Measurements from ENCODE around the gene ARSK.

ARSK gene

DNA sequence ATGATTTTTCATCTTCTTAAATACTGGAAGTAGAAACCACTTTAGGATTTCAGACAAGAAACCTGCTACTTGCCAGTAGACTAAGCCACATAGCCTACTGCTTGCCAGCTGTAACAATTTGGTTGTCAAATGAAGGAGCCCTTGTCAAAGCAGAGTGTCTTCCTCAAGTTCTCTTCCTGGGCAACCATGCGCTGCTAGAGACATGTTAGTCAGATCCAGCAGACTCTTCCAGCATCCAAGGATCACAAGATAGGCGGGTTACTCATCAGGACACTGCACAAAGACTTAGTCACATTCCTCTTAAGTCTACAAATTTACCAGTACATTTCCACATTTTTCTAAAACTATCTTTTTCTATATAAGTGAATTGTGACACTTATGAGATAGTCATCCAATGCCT is 24.5 kb upstream of the ARSK start:
- 89 to 97% methylated on average over 2 of the region's 2 CpGs for WGBS, 2 experiments
- Histone ChIP-seq H3K27ac (ENCODE audit: insufficient read depth, low read depth, low read length, poor library complexity, severe bottlenecking) (no peak overlapping the region), H3K4me1 (ENCODE audit: control insufficient read depth, insufficient read depth, low read length) (no peaks in the 10 kb centered on the region), H3K27me3 (ENCODE audit: control insufficient read depth, insufficient read depth, low read length, poor library complexity, severe bottlenecking) (no peaks in the 10 kb centered on the region), H3K4me3 (ENCODE audit: insufficient read depth, low read depth, low read length) (no peak overlapping the region), H3K36me3 (ENCODE audit: control insufficient read depth, insufficient read depth, low read length) (peaks cover 7% of the 10 kb centered on the region), H3K9me3 (ENCODE audit: control insufficient read depth, low read length) (no peaks in the 10 kb centered on the region)

- Histone ChIP-seq H3K4me1 (ENCODE audit: control insufficient read depth, insufficient read depth, low read length) (no peaks in the 10 kb centered on the region), H3K27me3 (ENCODE audit: control insufficient read depth, insufficient read depth, low read length, poor library complexity, severe bottlenecking) (no peaks in the 10 kb centered on the region), H3K27ac (ENCODE audit: insufficient read depth, low read depth, low read length, poor library complexity, severe bottlenecking) (no peak overlapping the region), H3K9me3 (ENCODE audit: control insufficient read depth, low read length) (no peaks in the 10 kb centered on the region), H3K4me3 (ENCODE audit: insufficient read depth, low read depth, low read length) (no peak overlapping the region), H3K36me3 (ENCODE audit: control insufficient read depth, insufficient read depth, low read length) (peaks cover 7% of the 10 kb centered on the region)
Observed at GRCh38 chr5:95531491-95531890, 23.4 kb upstream of the ARSK start.

DNA sequence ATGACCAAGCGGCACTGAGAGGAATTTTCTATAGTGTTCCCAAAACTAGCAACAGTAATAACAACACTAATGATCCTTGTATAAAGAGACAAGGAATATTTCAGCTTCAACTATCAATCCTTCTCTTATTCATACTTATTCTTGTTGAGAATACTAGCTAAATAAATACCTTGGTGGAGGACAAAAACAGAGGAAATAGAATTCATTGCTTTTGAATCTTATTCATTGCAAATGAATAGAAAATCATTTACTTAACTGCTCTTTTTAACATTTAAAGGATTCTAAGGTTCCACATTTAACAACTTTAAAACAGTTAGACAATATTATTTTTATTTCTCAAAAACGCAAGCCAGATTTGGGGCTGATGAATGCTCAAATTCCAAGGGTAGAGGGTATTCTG is 22.5 kb upstream of the ARSK start:
- Histone ChIP-seq H3K4me3 (ENCODE audit: insufficient read depth, low read depth, low read length) (no peak overlapping the region), H3K4me1 (ENCODE audit: control insufficient read depth, insufficient read depth, low read length) (no peaks in the 10 kb centered on the region), H3K9me3 (ENCODE audit: control insufficient read depth, low read length) (no peaks in the 10 kb centered on the region), H3K27ac (ENCODE audit: insufficient read depth, low read depth, low read length, poor library complexity, severe bottlenecking) (no peak overlapping the region), H3K27me3 (ENCODE audit: control insufficient read depth, insufficient read depth, low read length, poor library complexity, severe bottlenecking) (no peaks in the 10 kb centered on the region), H3K36me3 (ENCODE audit: control insufficient read depth, insufficient read depth, low read length) (peaks cover 7% of the 10 kb centered on the region)
- WGBS, 2 experiments = 85 to 100% methylated on average over 1 to 2 of the region's 2 CpGs

DNA sequence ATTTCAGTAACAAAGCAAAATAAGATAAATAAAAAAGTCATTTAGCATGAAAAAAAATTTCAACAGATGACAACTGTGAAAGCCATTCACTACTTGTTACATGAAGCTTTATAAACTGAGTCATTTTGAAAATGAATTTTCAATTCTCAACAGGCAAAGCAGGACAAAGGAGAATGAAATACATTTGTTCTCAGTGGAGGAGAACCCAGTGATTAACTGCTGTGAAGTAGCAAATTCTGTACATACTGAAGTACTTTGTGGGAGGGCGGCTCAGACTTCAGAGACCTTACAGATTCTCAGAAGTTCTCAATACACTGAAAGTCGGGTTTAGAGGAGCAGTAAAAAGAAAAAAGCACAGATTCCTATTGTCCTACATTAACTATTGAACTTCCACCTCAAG is 21.8 kb upstream of the ARSK start:
- peaks cover 7% of the 10 kb centered on the region for H3K36me3 ChIP-seq (ENCODE audit: control insufficient read depth, insufficient read depth, low read length)
- H3K27me3 ChIP-seq (ENCODE audit: control insufficient read depth, insufficient read depth, low read length, poor library complexity, severe bottlenecking) = no peaks in the 10 kb centered on the region
- no peak overlapping the region for H3K4me3 ChIP-seq (ENCODE audit: insufficient read depth, low read depth, low read length)
- H3K4me1 ChIP-seq (ENCODE audit: control insufficient read depth, insufficient read depth, low read length) = no peaks in the 10 kb centered on the region
- H3K27ac ChIP-seq (ENCODE audit: insufficient read depth, low read depth, low read length, poor library complexity, severe bottlenecking) = no peak overlapping the region
- 67 to 69% methylated on average over 2 of the region's 2 CpGs for WGBS, 2 experiments
- H3K9me3 ChIP-seq (ENCODE audit: control insufficient read depth, low read length) = no peaks in the 10 kb centered on the region

DNA sequence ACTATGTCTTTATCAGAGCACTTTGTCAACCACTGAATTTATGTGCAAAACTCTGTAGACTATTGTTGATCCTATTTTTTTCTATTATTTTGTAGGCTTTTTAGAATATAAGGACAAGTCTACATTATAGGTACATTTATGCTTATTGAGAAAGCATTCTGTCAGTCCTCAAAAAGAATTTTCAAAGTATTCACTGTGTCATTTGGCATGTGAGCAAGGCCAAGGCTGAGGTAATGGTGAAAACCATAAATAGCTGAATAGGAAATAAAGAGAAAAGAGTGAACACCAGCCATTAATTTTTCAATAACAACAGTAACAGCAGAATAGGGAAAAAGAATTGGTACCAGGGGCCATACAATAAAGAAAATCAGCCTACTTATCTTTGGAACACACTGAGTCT is 21.1 kb upstream of the ARSK start:
- no peak overlapping the region for H3K27ac ChIP-seq (ENCODE audit: insufficient read depth, low read depth, low read length, poor library complexity, severe bottlenecking)
- H3K27me3 ChIP-seq (ENCODE audit: control insufficient read depth, insufficient read depth, low read length, poor library complexity, severe bottlenecking) = no peaks in the 10 kb centered on the region
- no peaks in the 10 kb centered on the region for H3K4me1 ChIP-seq (ENCODE audit: control insufficient read depth, insufficient read depth, low read length)
- peaks cover 7% of the 10 kb centered on the region for H3K36me3 ChIP-seq (ENCODE audit: control insufficient read depth, insufficient read depth, low read length)
- H3K4me3 ChIP-seq (ENCODE audit: insufficient read depth, low read depth, low read length) = no peak overlapping the region
- no peaks in the 10 kb centered on the region for H3K9me3 ChIP-seq (ENCODE audit: control insufficient read depth, low read length)

- no peaks in the 10 kb centered on the region for H3K27me3 ChIP-seq (ENCODE audit: control insufficient read depth, insufficient read depth, low read length, poor library complexity, severe bottlenecking)
- no peak overlapping the region for H3K4me3 ChIP-seq (ENCODE audit: insufficient read depth, low read depth, low read length)
- H3K9me3 ChIP-seq (ENCODE audit: control insufficient read depth, low read length) = no peaks in the 10 kb centered on the region
- no peaks in the 10 kb centered on the region for H3K4me1 ChIP-seq (ENCODE audit: control insufficient read depth, insufficient read depth, low read length)
- no peak overlapping the region for H3K27ac ChIP-seq (ENCODE audit: insufficient read depth, low read depth, low read length, poor library complexity, severe bottlenecking)
- peaks cover 11% of the 10 kb centered on the region for H3K36me3 ChIP-seq (ENCODE audit: control insufficient read depth, insufficient read depth, low read length)
- WGBS, 2 experiments = 86 to 93% methylated on average over 1 to 2 of the region's 2 CpGs
Observed at GRCh38 chr5:95537501-95537900, 17.4 kb upstream of the ARSK start.

DNA sequence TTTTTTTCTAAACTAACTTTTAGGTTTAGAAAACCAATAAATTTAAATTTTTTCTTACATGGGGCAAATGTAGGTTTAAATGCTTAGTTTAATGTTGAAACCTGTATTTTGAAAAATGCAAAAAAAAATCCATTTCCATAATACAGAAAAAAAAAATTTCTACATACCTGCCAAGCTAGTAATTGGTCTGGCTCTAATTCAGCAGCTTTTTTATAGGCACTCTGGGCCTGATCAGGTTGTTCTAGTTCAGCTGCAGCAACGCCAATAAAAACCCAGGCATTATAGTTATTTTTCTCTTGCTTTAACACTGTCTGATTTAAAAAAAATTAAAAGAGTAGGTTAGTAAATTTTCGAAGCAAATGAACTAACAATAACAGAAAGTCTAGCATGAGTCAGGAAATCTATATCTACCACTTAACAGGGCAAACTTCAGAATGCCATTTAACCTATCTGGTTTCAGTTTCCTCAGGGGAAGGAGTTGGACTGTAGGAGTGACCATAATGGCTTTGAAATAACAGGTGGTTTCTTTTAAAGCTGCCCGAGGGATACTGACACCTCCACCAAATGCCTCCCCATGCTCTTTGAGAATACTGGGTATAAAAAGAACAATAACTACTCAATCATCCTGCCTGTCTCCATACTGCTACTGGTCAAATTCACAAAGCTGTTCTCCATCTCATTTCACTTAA is 11.7 kb upstream of the ARSK start:
- 88 to 93% methylated on average over 2 to 3 of the region's 3 CpGs for WGBS, 2 experiments
- Histone ChIP-seq H3K4me1 (ENCODE audit: control insufficient read depth, insufficient read depth, low read length) (no peaks in the 10 kb centered on the region), H3K27me3 (ENCODE audit: control insufficient read depth, insufficient read depth, low read length, poor library complexity, severe bottlenecking) (no peaks in the 10 kb centered on the region), H3K4me3 (ENCODE audit: insufficient read depth, low read depth, low read length) (no peak overlapping the region), H3K36me3 (ENCODE audit: control insufficient read depth, insufficient read depth, low read length) (peaks cover 17% of the 10 kb centered on the region), H3K9me3 (ENCODE audit: control insufficient read depth, low read length) (no peaks in the 10 kb centered on the region), H3K27ac (ENCODE audit: insufficient read depth, low read depth, low read length, poor library complexity, severe bottlenecking) (no peak overlapping the region)

DNA sequence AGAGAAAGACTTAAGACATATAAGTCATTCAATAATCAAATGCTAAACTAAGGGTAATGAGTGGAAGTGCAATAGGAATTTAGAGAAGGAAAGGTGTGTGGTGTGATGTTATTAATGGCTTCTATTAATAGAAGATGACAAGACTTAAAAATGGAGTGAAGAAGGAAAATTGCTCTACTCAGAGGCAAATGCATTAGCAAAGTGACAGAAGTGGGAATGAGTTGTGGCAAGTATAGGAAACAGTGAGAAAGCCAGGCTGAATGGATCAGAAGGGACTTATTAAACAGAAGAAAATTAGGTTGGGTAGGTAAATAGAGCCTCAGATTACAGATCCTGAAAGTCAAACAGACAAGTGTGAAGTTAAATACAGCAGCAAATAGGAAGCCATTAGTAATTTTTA is 5.9 kb upstream of the ARSK start:
- no peaks in the 10 kb centered on the region for H3K27me3 ChIP-seq (ENCODE audit: control insufficient read depth, insufficient read depth, low read length, poor library complexity, severe bottlenecking)
- peaks cover 6% of the 10 kb centered on the region for H3K36me3 ChIP-seq (ENCODE audit: control insufficient read depth, insufficient read depth, low read length)
- H3K27ac ChIP-seq (ENCODE audit: insufficient read depth, low read depth, low read length, poor library complexity, severe bottlenecking) = no peak overlapping the region
- peaks cover 3% of the 10 kb centered on the region for H3K4me1 ChIP-seq (ENCODE audit: control insufficient read depth, insufficient read depth, low read length)
- H3K4me3 ChIP-seq (ENCODE audit: insufficient read depth, low read depth, low read length) = no peak overlapping the region
- no peaks in the 10 kb centered on the region for H3K9me3 ChIP-seq (ENCODE audit: control insufficient read depth, low read length)

GRCh38 chr5:95554331-95554646 is 612 bp upstream of the ARSK start:
- H3K4me1 ChIP-seq (ENCODE audit: control insufficient read depth, insufficient read depth, low read length) = peaks cover 9% of the 10 kb centered on the region
- peak overlapping the region; percentile 58 for H3K4me3 ChIP-seq (ENCODE audit: insufficient read depth, low read depth, low read length)
- no peaks in the 10 kb centered on the region for H3K27me3 ChIP-seq (ENCODE audit: control insufficient read depth, insufficient read depth, low read length, poor library complexity, severe bottlenecking)
- no peak overlapping the region for H3K27ac ChIP-seq (ENCODE audit: insufficient read depth, low read depth, low read length, poor library complexity, severe bottlenecking)
- no peaks in the 10 kb centered on the region for H3K36me3 ChIP-seq (ENCODE audit: control insufficient read depth, insufficient read depth, low read length)
- 1 to 2% methylated on average over 6 of the region's 6 CpGs for WGBS, 2 experiments
- H3K9me3 ChIP-seq (ENCODE audit: control insufficient read depth, low read length) = no peaks in the 10 kb centered on the region

- Histone ChIP-seq H3K9me3 (ENCODE audit: control insufficient read depth, low read length) (no peaks in the 10 kb centered on the region), H3K4me1 (ENCODE audit: control insufficient read depth, insufficient read depth, low read length) (peaks cover 9% of the 10 kb centered on the region), H3K36me3 (ENCODE audit: control insufficient read depth, insufficient read depth, low read length) (no peaks in the 10 kb centered on the region), H3K4me3 (ENCODE audit: insufficient read depth, low read depth, low read length) (peak overlapping the region; percentile 58), H3K27me3 (ENCODE audit: control insufficient read depth, insufficient read depth, low read length, poor library complexity, severe bottlenecking) (no peaks in the 10 kb centered on the region), H3K27ac (ENCODE audit: insufficient read depth, low read depth, low read length, poor library complexity, severe bottlenecking) (peak overlapping the region; percentile 80)
- 2 to 6% methylated on average over 7 to 9 of the region's 9 CpGs for WGBS, 2 experiments
Observed at GRCh38 chr5:95555553-95555952, 652 bp downstream of the ARSK start.

DNA sequence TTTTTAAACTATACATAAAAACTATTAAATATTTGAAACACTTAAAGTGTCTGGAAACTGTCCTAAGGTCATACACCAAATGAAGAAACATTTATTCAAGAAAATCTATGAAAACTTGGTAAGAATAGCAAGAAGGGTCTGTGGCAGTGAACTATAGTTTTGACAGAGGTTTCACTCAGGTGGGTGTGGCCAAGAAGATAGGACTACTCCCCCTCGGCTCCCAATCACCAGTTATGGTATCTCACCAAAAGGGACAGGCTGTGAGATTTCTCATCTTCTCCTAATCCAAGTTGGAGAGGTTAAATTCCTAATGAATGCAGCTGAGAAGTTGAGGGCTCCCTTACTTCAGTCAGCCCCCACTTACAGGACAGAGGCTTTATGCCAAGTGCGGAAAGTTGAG is 2.9 kb downstream of the ARSK start:
- Histone ChIP-seq H3K4me3 (ENCODE audit: insufficient read depth, low read depth, low read length) (no peak overlapping the region), H3K27ac (ENCODE audit: insufficient read depth, low read depth, low read length, poor library complexity, severe bottlenecking) (no peak overlapping the region), H3K27me3 (ENCODE audit: control insufficient read depth, insufficient read depth, low read length, poor library complexity, severe bottlenecking) (no peaks in the 10 kb centered on the region), H3K36me3 (ENCODE audit: control insufficient read depth, insufficient read depth, low read length) (no peaks in the 10 kb centered on the region), H3K4me1 (ENCODE audit: control insufficient read depth, insufficient read depth, low read length) (peaks cover 9% of the 10 kb centered on the region), H3K9me3 (ENCODE audit: control insufficient read depth, low read length) (no peaks in the 10 kb centered on the region)
- 84 to 91% methylated on average over 2 of the region's 2 CpGs for WGBS, 2 experiments

Data from ectodermal cell (in vitro differentiated cells).